GM19463 (cell line): Measurements from ENCODE around the gene ZFAND3.
"Not testable (repeated sequence)": the region's sequence is repeated elsewhere in the genome, so short reads cannot be mapped to it uniquely, and the experiment has no call there.

ENCODE experiments used
- ATAC-seq: cut with Tn5 transposase; IDR thresholded peaks from one replicate; pipeline ENCODE4 v1.9.1; 2021; ENCODE audit warnings: mild to moderate bottlenecking, moderate library complexity; ENCODE audit not compliant: unreplicated experiment

The ZFAND3 gene

DNA sequence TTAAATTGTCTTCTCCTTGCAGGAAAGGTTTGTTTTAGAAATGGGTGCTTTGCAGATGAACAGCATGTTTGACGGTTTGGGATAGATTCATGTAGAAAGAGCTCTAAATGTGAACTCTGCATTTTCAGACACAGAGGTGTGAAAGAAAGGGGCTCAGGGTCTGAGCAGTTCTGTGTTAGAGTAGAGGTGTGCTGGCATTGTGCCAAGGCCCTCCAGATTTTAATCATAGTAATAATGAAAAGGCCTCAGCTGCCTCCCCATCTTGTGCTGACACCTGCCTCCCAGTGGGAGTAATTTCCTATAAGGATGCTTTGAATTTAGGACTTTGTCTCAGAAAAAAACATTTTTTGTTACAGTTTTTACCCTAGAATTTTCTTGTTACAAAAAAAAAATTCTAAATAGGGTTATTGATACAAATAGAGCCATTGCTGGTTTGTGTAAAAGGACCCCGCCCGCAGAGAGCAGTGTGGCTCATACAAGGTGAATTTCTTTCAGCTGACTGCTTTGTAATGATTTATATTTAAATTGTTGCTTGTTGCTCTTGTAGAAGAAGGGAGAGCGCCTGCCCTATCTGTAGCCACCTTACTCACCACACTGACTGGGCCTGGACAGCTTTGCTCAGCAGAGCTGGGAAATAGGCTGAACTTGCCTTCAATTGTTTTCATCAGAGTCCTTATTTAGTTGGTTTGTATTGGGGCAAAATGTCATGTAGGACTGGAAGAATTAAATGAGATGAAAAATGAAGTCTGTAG is 294.5 kb downstream of the ZFAND3 start:
- no peak for ATAC-seq

DNA sequence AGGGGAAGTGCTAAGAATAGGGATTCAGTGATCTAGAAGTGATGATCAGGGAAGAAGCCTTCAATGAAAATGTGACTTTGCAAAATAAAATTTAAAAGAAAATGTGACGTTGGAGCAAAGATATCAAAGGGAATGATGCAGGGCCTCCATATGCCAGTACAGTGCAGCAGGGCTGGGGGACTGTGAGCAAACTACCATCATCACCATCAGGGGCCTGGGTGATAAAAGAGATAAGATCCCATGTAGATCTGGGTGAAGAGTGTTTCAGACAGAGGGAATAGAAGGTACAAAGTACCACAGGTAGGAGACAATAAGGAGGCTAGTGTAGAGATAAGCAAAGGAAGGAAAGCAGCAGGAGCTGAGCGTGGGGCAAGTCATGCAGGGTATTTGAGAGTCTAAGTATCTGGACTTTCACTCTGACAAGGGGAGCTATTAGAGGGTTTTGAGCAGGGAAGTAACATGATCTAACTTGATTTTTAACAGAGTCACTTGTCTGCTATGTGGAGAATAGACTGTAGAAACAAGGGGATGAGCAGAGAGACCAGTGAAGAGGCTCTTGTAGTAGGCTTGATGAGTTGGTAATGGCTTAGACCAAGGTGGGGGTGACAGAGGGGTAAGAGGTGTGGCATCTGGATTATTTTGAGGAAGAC is 295.6 kb downstream of the ZFAND3 start:
- no peak for ATAC-seq

DNA sequence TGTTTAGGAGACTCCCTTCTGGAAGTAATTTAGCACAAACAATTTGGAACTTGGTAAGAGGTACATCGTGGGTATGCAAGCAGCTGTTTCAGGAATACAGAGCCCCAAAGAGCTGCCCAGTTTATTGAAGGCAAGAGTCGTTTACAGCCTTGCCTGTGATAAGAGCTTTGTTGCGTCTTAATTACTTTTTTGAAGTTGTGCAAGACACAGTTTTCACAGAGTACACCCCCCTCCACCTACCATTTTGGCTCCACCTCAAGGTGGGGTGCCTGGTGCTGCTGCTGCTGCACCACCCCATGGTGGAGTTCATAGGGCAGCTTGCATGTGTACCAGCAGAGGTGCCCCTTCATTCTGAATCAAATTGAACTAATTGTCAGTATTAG is 296.1 kb downstream of the ZFAND3 start:
- no peak for ATAC-seq

DNA sequence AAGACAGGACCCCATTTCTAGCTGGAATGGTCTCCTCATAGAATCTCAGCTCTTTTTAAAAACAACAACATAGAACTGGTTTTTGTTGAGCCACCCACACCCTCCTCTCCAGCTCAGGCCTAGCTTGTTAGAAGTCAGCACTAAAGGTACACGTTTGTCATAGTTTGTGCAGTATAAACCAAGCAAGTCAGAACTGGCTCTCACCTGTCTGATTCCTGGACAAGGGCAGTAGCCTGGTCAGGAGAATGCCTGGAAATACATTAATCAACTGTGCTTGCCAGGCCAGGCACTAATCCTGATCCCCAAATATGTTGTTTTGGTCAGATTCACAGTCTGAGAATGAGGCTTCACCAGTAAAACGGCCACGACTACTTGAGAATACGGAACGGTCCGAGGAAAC is 296.7 kb downstream of the ZFAND3 start:
- no peak for ATAC-seq

DNA sequence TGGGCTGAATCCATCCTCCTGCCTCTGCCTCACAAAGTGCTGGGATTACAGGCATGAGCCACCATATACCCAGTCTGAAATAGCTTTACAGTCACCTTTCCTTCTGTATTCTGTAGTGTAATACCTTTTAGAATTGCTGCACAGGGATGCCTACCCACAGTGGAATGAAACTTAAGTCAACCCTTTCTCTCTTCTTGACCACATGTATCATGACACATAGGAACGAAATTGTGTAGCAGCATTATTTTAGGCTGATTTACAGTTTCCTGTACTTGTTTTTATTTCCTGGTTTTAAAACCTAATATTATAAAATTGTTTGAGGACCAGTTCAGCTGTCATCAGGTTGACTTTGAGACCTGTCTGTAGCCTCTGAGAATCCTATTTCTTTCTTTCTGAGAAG is 297.8 kb downstream of the ZFAND3 start:
- ATAC-seq, result no peak

DNA sequence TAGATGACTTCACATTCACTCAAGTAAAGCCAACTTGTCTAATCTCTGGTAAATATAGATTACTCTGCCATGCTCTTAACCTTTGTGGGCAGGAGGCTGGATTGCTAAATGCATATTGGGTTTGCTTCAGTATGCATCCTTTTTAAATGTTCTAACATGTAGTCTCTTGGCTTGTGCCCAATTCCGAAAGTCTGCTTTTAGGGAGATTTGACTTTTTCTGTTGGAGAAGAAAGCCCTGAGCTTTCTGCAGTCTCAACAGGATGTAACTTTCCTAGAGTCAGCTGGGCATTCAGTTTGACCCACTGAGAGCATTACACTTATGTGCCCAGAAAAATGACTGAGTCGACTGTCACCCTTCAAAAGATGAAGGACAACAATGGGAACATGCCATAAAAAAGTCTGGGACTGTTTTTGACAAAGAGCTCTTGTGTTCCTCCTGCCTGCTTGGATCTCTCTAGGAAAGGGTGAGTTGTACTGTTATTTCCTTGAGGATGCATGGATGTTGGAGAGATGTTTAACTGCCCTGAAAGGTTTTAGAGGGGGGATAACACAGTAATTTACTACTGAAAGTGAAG is 299.4 kb downstream of the ZFAND3 start:
- no peak for ATAC-seq

DNA sequence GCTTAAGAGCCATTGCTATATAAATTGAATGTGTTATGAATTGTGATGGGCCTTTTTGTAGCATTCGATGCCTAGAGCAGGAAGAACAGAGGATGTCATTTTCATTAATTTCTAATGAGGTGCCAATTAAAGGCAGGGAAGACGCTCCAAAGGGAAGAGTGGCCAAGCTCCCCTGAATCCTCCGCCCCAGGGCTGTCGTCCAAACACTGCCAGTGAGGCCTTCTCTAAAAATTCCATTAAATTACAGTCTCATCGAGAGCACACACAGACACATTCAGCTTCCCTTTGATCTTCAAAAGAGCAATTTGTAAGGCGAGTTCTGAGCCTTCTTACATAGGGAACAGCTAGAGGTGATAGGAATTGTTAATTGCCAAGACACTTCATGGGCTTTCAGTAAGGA is 300.0 kb downstream of the ZFAND3 start:
- ATAC-seq, result no peak

DNA sequence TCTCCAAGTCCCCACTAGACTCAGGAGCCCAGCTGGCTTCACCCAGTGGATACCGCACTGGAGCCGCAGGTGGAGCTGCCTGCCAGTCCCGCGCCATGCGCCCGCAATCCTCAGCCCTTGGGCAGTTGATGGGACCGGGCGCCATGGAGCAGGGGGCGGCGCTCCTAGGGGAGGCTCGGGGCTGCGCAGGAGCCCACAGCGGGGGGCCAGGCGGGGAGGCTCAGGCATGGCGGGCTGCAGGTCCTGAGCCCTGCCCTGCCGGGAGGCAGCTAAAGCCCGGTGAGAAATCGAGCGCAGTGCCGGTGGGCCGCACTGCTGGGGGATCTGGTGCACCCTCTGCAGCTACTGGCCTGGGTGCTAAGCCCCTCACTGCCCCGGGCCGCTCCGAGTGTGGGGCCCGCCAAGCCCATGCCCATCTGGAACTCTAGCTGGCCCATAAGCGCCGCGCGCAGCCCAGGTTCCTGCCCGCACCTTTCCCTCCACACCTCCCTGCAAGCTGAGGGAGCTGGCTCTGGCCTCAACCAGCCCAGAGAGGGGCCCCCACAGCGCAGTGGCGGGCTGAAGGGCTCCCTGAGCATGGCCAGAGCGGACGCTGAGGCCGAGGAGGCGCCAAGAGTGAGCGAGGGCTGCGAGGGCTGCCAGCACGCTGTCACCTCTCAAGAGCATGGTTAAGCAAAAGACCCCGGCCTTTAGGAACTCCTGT is 304.8 kb downstream of the ZFAND3 start:
- not testable (repeated sequence) for ATAC-seq

DNA sequence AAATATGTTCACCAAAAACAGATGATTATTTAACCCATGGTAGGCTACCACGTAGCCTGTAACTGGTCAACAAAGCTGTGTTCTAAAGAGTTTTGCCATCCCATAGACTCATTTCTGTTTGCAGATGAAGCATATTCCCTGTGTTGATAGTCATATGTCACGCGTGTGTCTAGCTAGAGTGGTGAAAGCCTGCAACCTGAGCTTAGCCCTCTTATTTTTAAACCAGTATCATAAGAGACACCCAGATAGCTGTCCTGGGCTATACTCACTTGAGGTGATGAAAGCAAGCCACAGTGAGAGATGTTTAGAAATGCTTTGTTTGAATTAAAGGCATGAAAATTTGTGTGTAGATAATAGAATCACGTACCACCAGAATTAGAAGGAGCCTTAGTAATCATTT is 307.8 kb downstream of the ZFAND3 start:
- ATAC-seq, result no peak

DNA sequence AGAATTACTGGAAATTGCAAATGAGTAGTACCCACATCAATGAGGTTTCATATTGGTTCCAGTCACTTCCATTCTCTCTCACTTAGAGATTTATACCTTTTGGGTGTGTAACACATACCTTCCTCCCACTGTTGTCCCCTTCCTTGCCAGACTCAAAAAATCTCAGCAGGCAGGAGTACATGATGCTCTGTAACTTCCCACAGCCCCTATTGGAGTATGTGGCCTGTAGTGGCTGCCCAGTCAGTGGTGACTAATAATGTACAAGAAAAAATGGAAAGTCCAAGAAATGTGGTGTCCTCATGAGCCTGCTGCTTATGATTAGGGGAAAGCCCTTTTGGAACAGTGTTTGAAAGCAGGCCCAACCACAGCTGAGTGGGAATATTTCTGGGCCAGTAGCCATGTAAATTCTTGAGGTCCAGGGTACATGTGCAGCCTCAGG is 312.0 kb downstream of the ZFAND3 start:
- ATAC-seq, result no peak

DNA sequence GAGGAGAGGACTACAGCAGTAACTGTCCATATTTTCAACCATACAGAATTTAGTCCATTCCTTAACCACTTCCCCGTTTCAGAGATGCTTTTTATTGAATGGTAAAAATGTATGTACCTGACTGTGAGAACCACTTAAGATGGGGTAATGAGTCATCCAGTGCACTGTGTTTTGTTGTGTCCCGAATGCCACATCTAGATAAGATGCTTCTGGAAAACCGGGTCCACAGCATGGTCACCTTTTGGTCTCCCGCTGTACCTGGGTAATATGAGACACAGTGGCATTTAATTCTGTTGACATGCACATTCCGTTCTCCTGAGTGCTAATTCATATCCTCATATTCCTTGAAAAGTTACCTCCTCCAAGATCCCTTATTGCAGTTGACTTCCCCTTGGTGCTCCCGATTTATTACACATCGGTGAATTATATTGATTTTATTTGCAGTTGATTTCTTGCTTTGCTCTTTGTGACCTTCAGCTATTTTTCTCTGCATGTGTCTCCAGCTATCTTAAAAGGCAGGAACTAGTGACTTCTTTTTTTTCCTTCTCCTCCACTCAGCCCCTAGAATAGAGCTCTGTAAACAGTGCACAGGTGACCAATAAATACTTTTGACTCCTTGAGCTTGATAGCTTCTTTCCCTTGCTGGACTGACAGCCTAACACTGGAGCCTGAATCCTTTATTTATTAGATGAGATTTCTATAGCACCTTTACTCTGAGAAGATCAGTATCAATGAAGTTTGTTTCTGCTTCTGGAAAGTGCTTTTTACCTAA is 314.6 kb downstream of the ZFAND3 start:
- no peak for ATAC-seq

DNA sequence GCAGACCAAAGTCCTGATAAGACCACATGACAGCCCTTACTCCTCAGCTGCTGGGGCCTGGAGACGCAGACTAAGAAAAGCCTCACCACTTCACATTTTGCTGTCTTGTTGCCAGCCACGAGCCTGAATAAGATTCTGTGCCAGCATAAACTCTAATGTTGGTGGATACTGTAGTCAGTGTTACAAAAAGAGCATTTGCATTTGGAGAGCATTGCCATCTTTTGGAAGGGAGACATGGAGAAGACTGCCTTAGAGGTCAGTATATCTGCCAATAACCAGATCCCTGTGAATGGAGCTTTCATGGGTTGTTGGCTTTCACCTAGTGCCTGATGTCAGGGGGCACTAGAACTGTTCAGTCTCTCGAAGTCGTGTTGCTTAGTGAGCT is 315.2 kb downstream of the ZFAND3 start:
- ATAC-seq, result no peak

DNA sequence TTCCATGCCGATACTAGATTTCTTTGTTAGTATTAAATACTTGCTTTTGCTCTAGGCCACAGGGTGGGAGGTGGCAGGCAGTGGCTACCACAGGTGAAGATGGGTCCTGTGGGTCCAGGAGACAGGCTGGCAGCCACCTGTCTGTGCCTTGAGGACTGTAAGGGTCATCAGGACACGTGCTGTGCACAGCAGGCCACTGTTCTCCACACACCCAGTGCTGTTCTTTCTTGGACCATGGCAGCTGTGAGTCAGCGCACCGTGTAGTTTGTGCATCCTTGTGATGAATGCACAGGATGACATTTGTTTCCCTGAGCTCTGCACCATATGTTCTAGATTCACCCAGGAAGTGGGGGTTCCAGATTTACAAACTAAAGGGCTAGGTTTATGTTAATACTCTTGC is 317.0 kb downstream of the ZFAND3 start:
- ATAC-seq, result no peak

DNA sequence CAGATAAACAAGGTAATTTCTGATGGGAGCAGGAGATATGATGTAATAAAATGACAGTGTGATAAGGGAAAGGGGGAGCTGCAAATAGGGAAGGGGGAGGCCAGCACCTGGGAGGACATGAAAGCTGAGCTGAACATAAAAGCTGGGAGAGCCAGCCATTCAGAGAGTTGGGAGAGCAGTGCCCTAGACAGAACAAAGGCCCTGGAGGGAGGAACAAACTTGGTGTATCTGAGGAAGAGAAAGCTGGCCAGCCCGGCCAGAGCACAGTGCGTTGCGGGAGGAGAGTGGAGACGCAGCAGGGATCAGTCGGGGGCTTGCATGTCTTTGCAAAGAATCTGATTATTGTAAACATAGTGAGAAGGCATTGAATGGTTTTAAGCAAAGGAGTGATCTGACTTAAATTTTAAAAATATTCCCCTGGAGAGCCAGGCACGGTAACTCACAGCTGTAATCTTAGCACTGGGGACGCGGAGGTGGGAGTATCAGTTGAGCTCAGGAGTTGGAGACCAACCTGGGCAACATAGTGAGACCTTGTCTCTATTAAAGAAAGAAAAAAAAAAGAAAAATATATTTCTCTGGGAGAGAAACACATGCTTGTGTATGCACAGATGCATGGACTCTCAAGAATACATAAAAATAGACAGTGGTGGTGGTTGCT is 318.2 kb downstream of the ZFAND3 start:
- no peak for ATAC-seq

DNA sequence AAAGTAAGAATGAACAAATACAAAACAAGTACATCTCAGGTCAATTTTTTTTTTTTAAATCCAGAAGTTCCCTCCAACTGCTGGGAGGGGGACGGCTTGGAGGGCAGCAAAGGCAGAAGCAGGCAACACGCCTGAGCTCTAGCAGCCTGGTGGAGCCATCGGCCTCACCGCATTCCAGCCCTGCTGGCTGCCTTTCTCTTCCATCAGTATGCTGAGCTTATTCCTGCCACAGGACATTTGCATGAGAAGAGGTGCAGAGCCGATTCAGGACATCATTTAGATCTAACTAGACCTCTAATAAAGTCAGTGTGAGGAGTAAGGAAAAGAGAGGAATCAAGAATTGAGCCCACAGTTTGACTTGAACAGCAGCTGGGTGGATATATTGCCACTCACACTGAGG is 318.8 kb downstream of the ZFAND3 start:
- no peak for ATAC-seq

DNA sequence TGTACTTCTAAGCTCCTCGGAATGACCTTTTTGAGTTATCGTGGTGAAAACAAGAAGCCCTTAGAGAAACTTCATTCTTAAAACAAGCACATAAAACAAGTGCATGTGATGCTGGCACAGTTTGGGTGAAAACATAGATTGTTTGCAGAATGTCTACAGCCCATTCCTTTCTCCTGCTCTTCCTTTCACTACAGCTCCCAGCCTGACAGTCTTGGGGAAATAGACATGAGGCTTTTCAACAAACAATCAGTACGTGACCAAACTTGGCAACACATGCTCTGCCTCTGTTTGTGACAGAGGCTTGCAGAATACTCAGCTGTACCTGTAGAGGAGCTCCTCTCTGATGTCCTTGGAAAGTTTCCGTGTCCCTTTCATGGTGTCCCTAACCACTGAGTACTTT is 321.6 kb downstream of the ZFAND3 start:
- ATAC-seq, result no peak

DNA sequence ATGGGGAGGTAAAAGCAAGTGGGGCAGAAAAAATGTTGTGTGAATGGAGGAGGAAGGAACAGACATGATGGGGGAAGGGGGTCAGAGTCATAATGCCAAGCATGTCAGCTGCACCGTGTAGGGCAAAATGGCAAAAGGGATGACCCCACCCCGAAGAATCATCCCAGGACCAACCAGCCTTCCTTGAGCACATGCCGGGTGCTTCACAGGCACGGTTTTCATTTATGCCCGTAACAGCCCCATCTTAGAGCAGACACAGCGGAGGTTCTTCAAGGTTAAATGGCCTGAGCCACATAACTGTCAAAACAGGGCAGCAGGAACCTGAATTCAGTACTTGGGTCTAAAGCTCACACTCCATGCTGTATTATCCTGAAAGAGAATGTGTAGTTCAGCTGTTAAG is 322.2 kb downstream of the ZFAND3 start:
- ATAC-seq, result no peak

DNA sequence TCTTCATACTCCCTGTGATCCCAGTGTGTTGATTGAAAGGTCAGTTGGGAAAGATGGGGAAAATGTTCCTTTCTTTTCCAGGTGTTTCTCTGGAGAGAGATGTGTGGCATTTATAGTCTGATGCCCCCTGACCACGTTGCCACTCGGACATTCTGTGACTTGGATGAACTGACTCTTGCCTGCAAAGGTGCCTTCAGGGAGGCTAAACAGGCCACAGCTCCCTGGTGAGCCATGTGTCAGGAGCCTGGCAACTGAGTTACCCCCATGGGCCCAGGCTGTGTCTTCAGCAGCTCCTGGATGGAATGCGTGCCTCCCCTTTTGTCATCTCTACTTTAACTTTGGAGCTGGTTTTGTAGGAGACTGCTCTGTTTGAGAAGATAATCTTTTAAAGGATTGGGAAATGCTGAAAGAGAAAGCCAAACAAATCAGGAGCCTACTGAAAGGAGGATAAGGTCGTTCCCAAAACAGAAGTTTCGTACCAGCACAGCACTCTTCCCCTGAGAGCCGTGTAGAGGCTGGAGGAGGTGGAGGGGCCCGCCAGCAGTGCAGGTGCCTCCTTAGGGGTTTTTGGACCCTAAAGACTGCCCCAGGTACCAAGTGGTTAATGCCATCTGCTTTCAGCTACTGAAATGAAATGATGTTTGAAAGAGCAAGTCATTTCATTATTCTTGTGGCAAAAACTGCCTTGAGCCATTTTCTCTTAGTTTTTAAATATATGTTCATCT is 322.8 kb downstream of the ZFAND3 start:
- no peak for ATAC-seq

DNA sequence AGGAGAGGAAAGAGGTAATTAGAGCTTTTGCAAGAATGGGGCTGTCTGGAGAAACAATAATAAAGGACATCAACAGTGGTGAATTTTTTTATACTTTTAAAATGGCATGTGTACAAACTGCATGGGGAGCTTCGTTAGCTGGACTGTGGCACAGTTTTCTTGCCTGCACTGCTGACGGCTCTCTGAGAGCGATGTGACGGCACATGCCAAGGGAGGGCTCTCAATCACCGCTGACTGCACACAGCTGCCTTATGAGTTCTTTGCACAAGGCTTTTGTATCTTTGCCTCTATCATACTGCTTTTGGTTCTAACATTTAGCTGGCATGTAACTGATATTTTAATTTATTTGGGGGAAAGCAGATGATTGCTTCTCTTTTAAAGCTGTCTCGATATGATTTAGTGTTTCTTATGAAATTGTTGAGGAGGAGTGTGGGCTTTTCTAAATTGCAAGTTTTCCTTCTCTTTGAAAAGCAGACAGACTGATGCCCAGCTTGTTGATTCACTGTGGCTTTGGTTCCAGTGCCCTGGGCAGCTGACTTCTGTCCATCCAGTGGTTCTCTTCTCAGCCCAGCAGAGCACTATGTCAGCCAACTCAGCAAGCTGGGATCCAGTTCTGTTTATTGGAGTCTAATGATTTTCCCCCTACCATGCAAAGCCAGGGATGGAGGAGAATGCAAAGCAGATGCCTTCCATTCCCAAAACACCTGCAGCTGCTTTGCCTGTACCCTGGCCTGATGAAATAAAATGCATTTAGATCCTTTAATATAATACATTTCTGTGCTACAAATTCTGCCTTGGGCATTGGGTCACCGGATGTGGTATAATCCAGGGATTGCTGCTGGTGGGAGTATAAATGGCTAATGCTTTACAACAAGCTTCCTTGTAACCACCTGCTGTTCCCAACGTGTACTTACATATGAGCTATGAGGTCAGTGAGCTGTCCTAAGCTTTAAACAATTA is 323.9 kb downstream of the ZFAND3 start:
- ATAC-seq, result no peak
